Upper lobe of right lung (tissue), 1 donor: ENCODE data around the gene AGBL3. TPM values are rescaled to one million over a fixed set of nuclear protein-coding genes. Genes with fewer than 3 reads are reported as not detected.
A peak's percentile ranks its signal among the peaks of the same experiment; 100 is the strongest.

ENCODE experiments used
- ATAC-seq: fragments of 200-7000 bp; cut with Tn5 transposase; one replicate; pipeline ENCODE4 v1.9.1; 2020; ENCODE audit warnings: mild to moderate bottlenecking, moderate library complexity
- DNase-seq: peaks from one replicate; pipeline ENCODE4 v3.0.0-alpha.2; 2020
- H3K27ac ChIP-seq: fragments of 200-600 bp; one replicate; pipeline ENCODE4 v1.8.0; 2022
- H3K27me3 ChIP-seq: fragments of 200-600 bp; one replicate; pipeline ENCODE4 v1.8.0; 2022; ENCODE audit warnings: mild to moderate bottlenecking
- H3K36me3 ChIP-seq: fragments of 200-600 bp; one replicate; pipeline ENCODE4 v1.8.0; 2022
- H3K4me1 ChIP-seq: fragments of 200-600 bp; one replicate; pipeline ENCODE4 v1.8.0; 2022
- H3K4me3 ChIP-seq: fragments of 200-600 bp; one replicate; pipeline ENCODE4 v1.8.0; 2022; ENCODE audit warnings: mild to moderate bottlenecking
- H3K9me3 ChIP-seq: fragments of 200-600 bp; one replicate; pipeline ENCODE4 v1.8.0; 2022
- intact Hi-C: fragments of 100-400 bp; cut with DNase I; formaldehyde crosslinking; loops from one replicate; pipeline ENCODE4 v1.11.0; 2022
- long read RNA-seq: library from polyadenylated mRNA; unstranded; transcript quantifications from one replicate; pipeline ENCODE4 v2.0.0, GENCODE V29; 2021
- total RNA-seq: library from RNA; stranded (reverse); fragmentation: NEBNext Ultra II Directional; extraction: Animal tissue kit (Norgen Biotek cat#: 25700); gene quantifications from one replicate; pipeline ENCODE4 v1.2.1, GENCODE V29; 2021
- TF ChIP-seq, protein P1 (sequence below): fragments of 200-600 bp; IDR thresholded peaks from one replicate; pipeline ENCODE4 v1.8.0; 2022; ENCODE audit warnings: antibody characterized with exemption
- donor health status: DM: no; HTN: yes; CAD: no; lungs with severe emphysema.

The AGBL3 gene
- 3.9 TPM for total RNA-seq
- long read RNA-seq, partial matches to known transcripts: 1 of 16 reads
- long read RNA-seq, other reads (novel, unspliced or antisense): 12 of 16 reads

DNA sequence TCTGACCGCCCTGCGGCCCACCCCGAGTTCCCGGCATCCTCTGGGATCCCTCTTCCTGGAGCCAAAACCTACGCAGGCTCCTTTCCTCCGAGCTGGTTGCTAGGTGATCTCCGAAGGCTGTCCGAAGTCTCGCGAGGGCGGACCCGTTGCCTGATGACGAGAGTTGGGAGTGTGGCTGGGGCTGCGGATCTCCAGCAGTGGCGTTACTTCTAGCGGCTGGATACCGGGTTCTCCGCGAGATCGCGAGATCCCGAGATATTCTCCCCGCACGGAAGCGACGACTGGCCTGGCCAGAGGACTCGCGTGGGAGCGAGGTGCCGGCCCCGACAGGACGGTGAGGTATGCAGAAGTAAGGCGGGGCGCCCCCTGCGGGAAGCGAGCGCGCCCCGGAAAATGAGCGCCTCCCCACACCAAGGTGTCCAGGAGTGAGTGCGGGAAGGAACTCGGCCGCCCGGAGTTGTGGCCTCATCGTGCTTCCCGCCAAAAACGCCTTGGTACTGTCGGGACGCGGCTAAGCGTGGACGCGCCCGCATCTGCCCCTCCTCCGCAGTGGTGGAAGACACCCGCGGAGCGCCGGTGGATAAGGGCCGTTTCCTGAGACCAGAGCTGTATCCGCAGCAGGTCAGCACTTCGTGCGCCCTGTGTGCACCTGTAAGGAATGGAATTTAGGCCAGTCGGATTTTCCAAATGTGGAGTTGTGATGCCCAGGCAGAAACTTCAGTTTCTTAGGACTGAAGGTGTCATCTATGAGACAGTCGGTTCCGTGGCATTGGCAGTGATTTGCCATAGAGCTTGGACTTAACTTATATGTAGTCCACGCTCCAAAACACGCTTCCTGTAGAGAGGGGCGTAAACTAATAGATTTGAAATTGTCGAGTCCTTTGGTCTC is at the start of gene AGBL3:
Gene AGBL3, plus strand, starts transcription at position 146 of the 889 bp plus-strand sequence. CDS start 1,426 bp downstream, outside the sequence.
- Histone ChIP-seq H3K27ac (peak within 1 kb of the TSS; percentile 91), H3K27me3 (no peaks in the 10 kb centered on the region), H3K9me3 (no peaks in the 10 kb centered on the region), H3K4me3 (peak within 1 kb of the TSS; percentile 92), H3K4me1 (peaks cover 10% of the 10 kb centered on the region), H3K36me3 (no peaks in the 10 kb centered on the region)
- TF ChIP-seq, protein P1, sequence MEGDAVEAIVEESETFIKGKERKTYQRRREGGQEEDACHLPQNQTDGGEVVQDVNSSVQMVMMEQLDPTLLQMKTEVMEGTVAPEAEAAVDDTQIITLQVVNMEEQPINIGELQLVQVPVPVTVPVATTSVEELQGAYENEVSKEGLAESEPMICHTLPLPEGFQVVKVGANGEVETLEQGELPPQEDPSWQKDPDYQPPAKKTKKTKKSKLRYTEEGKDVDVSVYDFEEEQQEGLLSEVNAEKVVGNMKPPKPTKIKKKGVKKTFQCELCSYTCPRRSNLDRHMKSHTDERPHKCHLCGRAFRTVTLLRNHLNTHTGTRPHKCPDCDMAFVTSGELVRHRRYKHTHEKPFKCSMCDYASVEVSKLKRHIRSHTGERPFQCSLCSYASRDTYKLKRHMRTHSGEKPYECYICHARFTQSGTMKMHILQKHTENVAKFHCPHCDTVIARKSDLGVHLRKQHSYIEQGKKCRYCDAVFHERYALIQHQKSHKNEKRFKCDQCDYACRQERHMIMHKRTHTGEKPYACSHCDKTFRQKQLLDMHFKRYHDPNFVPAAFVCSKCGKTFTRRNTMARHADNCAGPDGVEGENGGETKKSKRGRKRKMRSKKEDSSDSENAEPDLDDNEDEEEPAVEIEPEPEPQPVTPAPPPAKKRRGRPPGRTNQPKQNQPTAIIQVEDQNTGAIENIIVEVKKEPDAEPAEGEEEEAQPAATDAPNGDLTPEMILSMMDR: peak; percentile 58
- ATAC-seq: peak; percentile 99
- intact Hi-C loops: loop anchor here (10.0 kb wide), 1 partner anchor 178 kb away; no protein-coding TSS in a partner anchor
- DNase-seq: peak; percentile 98

DNA sequence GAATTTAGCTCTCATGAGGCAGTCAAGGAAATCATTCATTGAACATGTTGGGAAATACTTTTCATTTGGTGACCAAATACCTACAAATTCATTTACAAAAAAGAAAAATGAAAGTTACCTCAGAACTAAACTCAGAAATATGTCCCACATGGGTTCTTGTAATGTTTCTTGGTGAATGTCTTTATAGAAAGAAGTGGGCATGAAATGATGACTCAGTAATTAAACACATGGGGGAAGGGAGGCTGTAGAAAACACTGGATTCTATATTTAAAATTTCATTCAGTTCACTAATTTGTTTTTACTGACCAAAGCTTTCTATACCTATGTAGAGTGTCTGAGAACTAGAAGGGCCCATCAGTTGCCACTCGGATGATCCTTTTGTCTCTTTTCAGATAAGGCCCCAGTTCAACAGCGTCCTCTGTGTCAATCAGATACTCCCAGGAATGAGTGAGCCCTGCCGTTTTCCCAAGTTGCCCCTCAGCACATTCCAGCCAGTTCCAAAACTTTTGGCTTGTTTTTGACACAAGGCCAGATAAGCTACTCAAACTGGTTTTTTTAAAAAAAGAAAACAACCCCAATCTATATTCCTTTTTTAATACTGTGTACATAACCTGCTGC is 49.3 kb upstream of the AGBL3 start:
- no peak overlapping the region for H3K27ac ChIP-seq
- H3K4me1 ChIP-seq: peaks cover 3% of the 10 kb centered on the region
- H3K4me3 ChIP-seq: no peak overlapping the region
- DNase-seq: no peak
- intact Hi-C loops: no loop called here
- no peaks in the 10 kb centered on the region for H3K27me3 ChIP-seq
- ATAC-seq: no peak
- H3K36me3 ChIP-seq: peaks cover 5% of the 10 kb centered on the region
- TF ChIP-seq, protein P1: no peak
- H3K9me3 ChIP-seq: no peaks in the 10 kb centered on the region

DNA sequence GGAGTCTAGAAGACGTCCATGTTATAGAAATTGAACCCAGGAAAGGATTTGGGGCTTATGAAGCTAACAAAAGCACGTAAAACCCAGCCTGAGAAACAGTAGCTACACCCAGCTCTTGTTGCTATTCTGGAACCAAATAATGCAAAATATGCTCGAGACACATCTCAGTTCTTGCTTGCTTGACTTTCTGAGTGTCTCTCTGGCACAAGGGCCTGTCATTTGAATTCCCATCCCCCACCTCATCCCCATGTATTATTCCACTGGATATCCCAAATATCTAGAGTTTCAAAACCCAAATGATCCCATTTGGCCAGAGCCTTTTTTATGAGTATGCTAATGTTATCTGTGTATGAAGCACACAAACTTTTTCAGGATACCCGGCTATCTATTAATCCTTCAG is 48.2 kb upstream of the AGBL3 start:
- TF ChIP-seq, protein P1: no peak
- peaks cover 3% of the 10 kb centered on the region for H3K4me1 ChIP-seq
- no peak for ATAC-seq
- H3K36me3 ChIP-seq: peaks cover 5% of the 10 kb centered on the region
- H3K4me3 ChIP-seq: no peak overlapping the region
- intact Hi-C loops: no loop called here
- DNase-seq: no peak
- no peaks in the 10 kb centered on the region for H3K9me3 ChIP-seq
- no peak overlapping the region for H3K27ac ChIP-seq
- no peaks in the 10 kb centered on the region for H3K27me3 ChIP-seq

DNA sequence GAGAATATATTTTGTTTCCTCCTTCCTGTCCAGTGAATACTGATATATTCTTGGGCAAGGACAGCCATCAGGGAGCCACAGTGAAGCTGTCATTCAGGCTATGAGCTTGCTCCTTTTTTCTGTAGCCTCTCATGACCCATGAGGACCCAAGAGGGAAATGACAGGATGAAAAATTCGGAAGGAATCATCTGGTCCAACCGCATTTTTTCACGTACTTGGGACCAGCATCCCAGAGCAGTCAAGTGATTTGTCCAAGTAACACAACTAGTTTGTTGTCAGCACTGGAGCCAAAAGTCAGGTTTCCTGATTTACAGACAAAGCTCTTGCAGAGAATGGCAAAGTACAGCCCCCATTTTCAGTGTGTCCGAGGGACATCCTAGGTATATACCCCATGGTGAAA is 47.2 kb upstream of the AGBL3 start:
- DNase-seq (no peak), ATAC-seq (no peak)
- Histone ChIP-seq H3K4me1 (peaks cover 3% of the 10 kb centered on the region), H3K36me3 (peaks cover 5% of the 10 kb centered on the region), H3K9me3 (no peaks in the 10 kb centered on the region), H3K27me3 (no peaks in the 10 kb centered on the region), H3K4me3 (no peak overlapping the region), H3K27ac (no peak overlapping the region)
- TF ChIP-seq, protein P1: no peak
- intact Hi-C loops: no loop called here

DNA sequence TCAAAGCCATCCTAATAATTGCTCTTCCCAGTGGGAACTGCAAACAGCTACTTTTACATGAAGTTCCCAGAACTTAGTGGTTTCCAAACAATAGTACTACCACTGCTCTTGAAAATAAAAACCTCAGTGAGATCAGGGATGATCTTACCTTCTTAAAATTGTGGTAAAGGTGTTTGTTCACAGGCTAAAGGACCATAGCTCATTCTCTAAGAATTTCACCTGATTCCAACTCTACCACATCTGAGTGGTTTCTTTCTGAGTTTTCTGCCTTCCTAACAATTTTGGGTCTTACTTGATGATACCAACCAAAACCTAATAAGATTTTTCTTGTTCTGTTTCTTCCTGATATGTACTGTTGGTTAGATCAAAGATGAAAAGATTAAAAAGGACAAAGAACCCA is 45.6 kb upstream of the AGBL3 start:
- Histone ChIP-seq H3K4me1 (peaks cover 3% of the 10 kb centered on the region), H3K4me3 (no peak overlapping the region), H3K36me3 (no peaks in the 10 kb centered on the region), H3K27ac (no peak overlapping the region), H3K27me3 (no peaks in the 10 kb centered on the region), H3K9me3 (no peaks in the 10 kb centered on the region)
- no peak for ATAC-seq
- TF ChIP-seq, protein P1: no peak
- DNase-seq: no peak
- intact Hi-C loops: no loop called here
